ENCODE results near the gene KLHL9.

The KLHL9 gene

GRCh38 chr9:21334701-21335632 lies at the start of gene KLHL9:
Gene KLHL9, minus strand, starts transcription at chr9:21335404. Its CDS starts 545 bp downstream, at chr9:21334859.
- TF ChIP-seq CTCF (IDR thresholded peaks at IDR 0.05) = no peak

- TF ChIP-seq CTCF (IDR thresholded peaks at IDR 0.05) = no peak
These were observed 48.4 kb upstream of the KLHL9 start for GRCh38 chr9:21383627-21384026.

- TF ChIP-seq CTCF (IDR thresholded peaks at IDR 0.05) = no peak
These were observed 46.5 kb upstream of the KLHL9 start for GRCh38 chr9:21381448-21382339.

- no peak for TF ChIP-seq CTCF (IDR thresholded peaks at IDR 0.05)
These were observed 32.8 kb upstream of the KLHL9 start, which contains the start of gene IFNA13 for GRCh38 chr9:21367957-21368356. Gene IFNA13, minus strand, starts transcription at chr9:21368057. Its CDS starts 47 bp downstream, at chr9:21368010.

GRCh38 chr9:21362287-21362686 lies 27.1 kb upstream of the KLHL9 start:
- no peak for TF ChIP-seq CTCF (IDR thresholded peaks at IDR 0.05)

GRCh38 chr9:21357479-21358460 lies 22.6 kb upstream of the KLHL9 start:
- no peak for TF ChIP-seq CTCF (IDR thresholded peaks at IDR 0.05)
